ENCODE results near the gene KLF2.
A peak's percentile ranks its signal among the peaks of the same experiment; 100 is the strongest.

Gene KLF2

DNA sequence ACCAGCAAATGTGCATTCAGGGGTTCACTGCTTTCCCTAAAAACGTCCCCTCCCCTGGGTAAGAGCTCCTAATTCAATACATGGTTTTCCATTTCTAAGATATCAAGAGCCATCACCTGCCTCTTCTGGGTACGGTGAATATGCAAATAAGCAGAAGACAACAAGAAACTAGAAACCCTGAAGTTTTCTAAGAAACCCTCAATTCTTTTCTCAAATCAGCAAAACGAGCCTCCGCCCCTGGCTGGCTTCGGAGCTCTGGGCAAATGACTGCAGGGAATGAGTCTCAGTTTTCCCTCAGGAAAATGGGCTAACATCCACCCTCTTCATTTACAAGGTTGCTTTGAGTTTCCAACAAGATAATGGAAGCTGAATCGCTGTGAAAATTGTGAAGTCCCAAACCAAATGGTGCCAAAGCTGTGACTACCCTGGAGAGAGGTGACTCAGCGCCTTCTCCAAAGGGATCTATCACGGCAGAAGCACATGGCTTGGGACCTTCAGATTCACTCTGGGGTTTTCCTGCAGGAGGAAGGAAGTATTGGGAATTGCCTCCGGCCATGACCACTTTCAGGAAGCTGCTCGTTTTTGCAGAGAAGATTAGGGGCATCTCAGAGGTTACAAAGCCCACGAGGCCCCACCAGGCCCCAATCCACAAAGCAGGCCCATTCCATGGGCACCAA lies 26.6 kb downstream of the KLF2 start:
- H3K4me1 ChIP-seq (ENCODE audit: control insufficient read depth, insufficient read depth, low read length), result peaks cover 6% of the 10 kb centered on the region
- peaks cover 3% of the 10 kb centered on the region; the same call in 1 of the 2 replicates for H3K36me3 ChIP-seq (ENCODE audit: control insufficient read depth, insufficient read depth, low read length)
- H3K4me3 ChIP-seq (ENCODE audit: low read depth, low read length), result no peak overlapping the region
- H3K27me3 ChIP-seq (ENCODE audit: control insufficient read depth, insufficient read depth, low read length), result no peaks in the 10 kb centered on the region
- H3K27ac ChIP-seq (ENCODE audit: low read depth, low read length), result peak overlapping the region; percentile 59; the same call in 1 of the 2 replicates
- peak overlapping the region; percentile 36 for H3K9ac ChIP-seq (ENCODE audit: low read length)
- no peaks in the 10 kb centered on the region for H3K9me3 ChIP-seq (ENCODE audit: control insufficient read depth, insufficient read depth, low read depth, low read length)

DNA sequence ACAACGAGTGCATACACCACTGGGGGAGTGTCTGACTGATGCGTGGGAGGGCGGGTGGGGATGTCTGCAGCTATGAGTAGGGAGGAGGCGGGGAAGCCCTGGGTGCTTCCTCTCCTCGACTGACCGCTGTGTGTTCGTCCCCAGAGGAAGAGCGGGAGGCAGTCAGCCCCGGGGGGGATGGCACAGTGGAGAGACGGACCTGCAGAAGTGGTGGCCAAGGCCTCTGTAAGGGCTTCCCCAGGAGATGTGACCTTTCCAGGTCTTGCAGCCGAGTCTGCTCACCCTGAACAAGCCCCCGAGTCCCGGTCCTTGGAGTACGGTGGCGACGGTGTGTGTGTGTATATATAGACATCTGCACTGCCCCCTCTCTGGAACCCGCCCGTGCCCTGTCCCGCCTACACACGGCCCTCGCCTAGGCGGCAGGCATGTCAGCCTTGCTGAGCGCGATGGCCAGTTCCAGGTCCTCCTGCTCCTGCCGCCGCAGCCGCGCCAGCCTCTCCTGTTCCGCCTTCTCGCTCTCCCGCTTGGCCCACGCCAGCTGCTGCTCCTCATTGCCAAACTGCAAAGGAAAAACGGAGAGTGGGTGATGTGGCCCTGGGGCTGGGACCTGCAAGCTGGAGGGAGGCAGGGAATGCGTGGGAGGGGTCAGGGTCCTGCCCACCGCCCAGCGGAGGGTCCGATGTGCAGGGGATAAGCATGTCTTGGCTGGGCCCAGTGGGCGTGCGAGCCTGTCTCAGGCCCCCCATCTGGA lies 30.8 kb downstream of the KLF2 start:
- H3K27ac ChIP-seq (ENCODE audit: low read depth, low read length), result no peak overlapping the region
- H3K4me3 ChIP-seq (ENCODE audit: low read depth, low read length), result no peak overlapping the region
- peaks cover 6% of the 10 kb centered on the region for H3K4me1 ChIP-seq (ENCODE audit: control insufficient read depth, insufficient read depth, low read length)
- H3K36me3 ChIP-seq (ENCODE audit: control insufficient read depth, insufficient read depth, low read length), result peaks cover 18% of the 10 kb centered on the region
- H3K9ac ChIP-seq (ENCODE audit: low read length), result no peak overlapping the region
- no peaks in the 10 kb centered on the region for H3K9me3 ChIP-seq (ENCODE audit: control insufficient read depth, insufficient read depth, low read depth, low read length)
- H3K27me3 ChIP-seq (ENCODE audit: control insufficient read depth, insufficient read depth, low read length), result no peaks in the 10 kb centered on the region

DNA sequence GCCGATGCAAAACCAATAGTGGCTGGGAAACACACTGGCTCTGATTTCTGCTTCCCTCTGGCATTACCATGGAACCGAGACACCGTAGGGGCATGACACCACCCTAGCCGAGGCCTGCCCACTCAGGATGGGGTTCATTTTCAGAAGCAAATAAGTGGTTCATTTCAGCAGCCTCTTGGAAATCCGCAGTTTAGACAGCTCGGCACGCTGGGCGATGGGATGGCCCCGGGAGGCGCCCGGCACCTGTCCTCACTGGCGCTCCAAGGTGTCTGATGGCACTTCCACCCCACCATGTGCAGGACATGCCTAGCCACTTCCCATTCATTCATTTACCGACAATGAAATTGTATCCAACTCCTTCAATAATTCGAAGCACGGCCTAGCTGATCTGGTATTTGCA lies 33.8 kb downstream of the KLF2 start:
- no peak overlapping the region for H3K9ac ChIP-seq (ENCODE audit: low read length)
- no peaks in the 10 kb centered on the region for H3K9me3 ChIP-seq (ENCODE audit: control insufficient read depth, insufficient read depth, low read depth, low read length)
- peaks cover under 1% of the 10 kb centered on the region; the same call in 1 of the 2 replicates for H3K4me1 ChIP-seq (ENCODE audit: control insufficient read depth, insufficient read depth, low read length)
- no peaks in the 10 kb centered on the region for H3K27me3 ChIP-seq (ENCODE audit: control insufficient read depth, insufficient read depth, low read length)
- H3K4me3 ChIP-seq (ENCODE audit: low read depth, low read length), result no peak overlapping the region
- H3K36me3 ChIP-seq (ENCODE audit: control insufficient read depth, insufficient read depth, low read length), result peaks cover 22% of the 10 kb centered on the region
- H3K27ac ChIP-seq (ENCODE audit: low read depth, low read length), result no peak overlapping the region

DNA sequence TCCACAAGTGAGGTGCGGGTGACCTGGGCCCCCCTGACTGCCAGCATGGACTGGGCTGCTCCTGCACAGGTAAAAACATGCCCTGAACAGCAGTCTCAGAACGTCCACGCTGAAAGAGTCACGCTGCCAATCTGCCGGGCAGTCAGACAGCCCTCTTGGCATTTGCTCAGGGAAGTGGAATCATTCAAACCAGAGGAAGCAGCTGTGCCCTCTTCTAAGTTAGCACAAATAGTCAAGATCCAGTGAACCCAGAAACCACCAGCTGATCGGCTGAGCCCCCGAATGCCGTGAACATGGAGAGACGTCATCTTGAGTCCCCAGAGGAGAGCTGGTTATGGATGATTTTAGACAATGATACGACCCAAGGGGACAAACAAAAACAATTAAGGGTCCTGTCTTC lies 34.4 kb downstream of the KLF2 start:
- H3K9ac ChIP-seq (ENCODE audit: low read length), result no peak overlapping the region
- peaks cover 22% of the 10 kb centered on the region for H3K36me3 ChIP-seq (ENCODE audit: control insufficient read depth, insufficient read depth, low read length)
- H3K27ac ChIP-seq (ENCODE audit: low read depth, low read length), result no peak overlapping the region
- peaks cover 7% of the 10 kb centered on the region; the same call in 1 of the 2 replicates for H3K4me1 ChIP-seq (ENCODE audit: control insufficient read depth, insufficient read depth, low read length)
- no peak overlapping the region for H3K4me3 ChIP-seq (ENCODE audit: low read depth, low read length)
- no peaks in the 10 kb centered on the region for H3K27me3 ChIP-seq (ENCODE audit: control insufficient read depth, insufficient read depth, low read length)
- no peaks in the 10 kb centered on the region for H3K9me3 ChIP-seq (ENCODE audit: control insufficient read depth, insufficient read depth, low read depth, low read length)

DNA sequence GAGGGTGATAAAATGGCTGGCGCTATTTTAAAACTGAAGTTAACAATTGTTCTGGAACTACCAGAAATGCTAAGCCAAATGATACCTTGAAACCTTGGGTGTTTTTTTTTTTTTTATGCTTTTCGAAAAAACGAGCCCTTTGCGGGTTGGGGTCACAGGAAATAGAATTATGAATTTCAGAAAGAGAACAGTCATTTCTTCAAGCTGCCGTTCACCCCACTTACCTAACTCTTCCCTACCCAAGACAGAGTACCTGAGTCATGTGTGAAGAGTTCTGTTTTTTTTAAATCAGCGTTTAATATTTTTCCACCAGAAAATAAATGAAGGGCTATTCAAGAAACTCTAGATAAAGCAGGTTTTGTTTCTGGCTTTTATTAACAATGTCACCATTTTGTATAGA lies 35.3 kb downstream of the KLF2 start:
- no peaks in the 10 kb centered on the region for H3K9me3 ChIP-seq (ENCODE audit: control insufficient read depth, insufficient read depth, low read depth, low read length)
- peaks cover 22% of the 10 kb centered on the region for H3K36me3 ChIP-seq (ENCODE audit: control insufficient read depth, insufficient read depth, low read length)
- H3K9ac ChIP-seq (ENCODE audit: low read length), result no peak overlapping the region
- peaks cover 9% of the 10 kb centered on the region; the same call in 1 of the 2 replicates for H3K4me1 ChIP-seq (ENCODE audit: control insufficient read depth, insufficient read depth, low read length)
- H3K4me3 ChIP-seq (ENCODE audit: low read depth, low read length), result no peak overlapping the region
- no peaks in the 10 kb centered on the region for H3K27me3 ChIP-seq (ENCODE audit: control insufficient read depth, insufficient read depth, low read length)
- no peak overlapping the region for H3K27ac ChIP-seq (ENCODE audit: low read depth, low read length)

DNA sequence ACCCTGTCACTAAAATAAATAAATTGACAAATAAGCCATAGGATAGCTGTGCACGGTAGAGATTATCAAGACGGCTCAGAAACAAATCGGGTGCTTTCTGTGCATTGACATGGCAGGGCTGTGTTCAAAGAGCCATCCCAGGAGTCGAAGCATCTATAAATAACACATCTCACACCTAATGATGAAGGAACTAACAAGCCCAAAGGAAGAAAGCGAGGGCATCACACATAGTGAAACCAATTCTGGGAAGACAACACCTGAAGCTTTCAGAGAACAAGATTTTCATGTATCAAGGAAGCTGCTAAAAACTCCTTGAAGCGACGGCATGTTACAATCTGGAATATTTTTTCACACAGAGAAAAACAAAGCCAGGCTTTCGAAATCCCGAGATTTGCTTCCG lies 36.1 kb downstream of the KLF2 start:
- Histone ChIP-seq H3K27ac (ENCODE audit: low read depth, low read length) (no peak overlapping the region), H3K27me3 (ENCODE audit: control insufficient read depth, insufficient read depth, low read length) (no peaks in the 10 kb centered on the region), H3K9ac (ENCODE audit: low read length) (no peak overlapping the region), H3K4me1 (ENCODE audit: control insufficient read depth, insufficient read depth, low read length) (peaks cover 9% of the 10 kb centered on the region; the same call in 1 of the 2 replicates), H3K4me3 (ENCODE audit: low read depth, low read length) (no peak overlapping the region), H3K36me3 (ENCODE audit: control insufficient read depth, insufficient read depth, low read length) (peaks cover 20% of the 10 kb centered on the region), H3K9me3 (ENCODE audit: control insufficient read depth, insufficient read depth, low read depth, low read length) (no peaks in the 10 kb centered on the region)

DNA sequence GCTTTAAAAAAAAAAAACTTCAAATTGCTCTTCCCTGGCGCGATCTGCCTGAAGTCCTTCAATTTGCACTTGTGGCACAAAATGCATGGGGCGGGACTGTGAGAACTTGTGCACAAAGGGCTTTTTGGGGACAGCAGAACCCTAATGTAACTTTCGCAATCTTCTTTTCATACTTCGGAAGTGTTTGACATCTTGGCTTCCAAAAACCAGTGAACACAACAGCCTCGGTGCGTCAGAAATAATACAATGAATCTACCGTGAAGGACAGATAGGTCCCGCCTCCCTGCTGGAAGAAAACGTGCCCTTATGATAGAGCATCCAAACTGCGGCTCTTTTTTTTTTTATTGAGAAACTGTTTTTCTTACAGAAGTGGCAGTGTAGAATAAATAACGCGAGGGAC lies 36.6 kb downstream of the KLF2 start:
- Histone ChIP-seq H3K27me3 (ENCODE audit: control insufficient read depth, insufficient read depth, low read length) (no peaks in the 10 kb centered on the region), H3K36me3 (ENCODE audit: control insufficient read depth, insufficient read depth, low read length) (peaks cover 22% of the 10 kb centered on the region), H3K27ac (ENCODE audit: low read depth, low read length) (no peak overlapping the region), H3K4me1 (ENCODE audit: control insufficient read depth, insufficient read depth, low read length) (peaks cover 11% of the 10 kb centered on the region; the same call in 1 of the 2 replicates), H3K9me3 (ENCODE audit: control insufficient read depth, insufficient read depth, low read depth, low read length) (no peaks in the 10 kb centered on the region), H3K9ac (ENCODE audit: low read length) (no peak overlapping the region), H3K4me3 (ENCODE audit: low read depth, low read length) (no peak overlapping the region)

DNA sequence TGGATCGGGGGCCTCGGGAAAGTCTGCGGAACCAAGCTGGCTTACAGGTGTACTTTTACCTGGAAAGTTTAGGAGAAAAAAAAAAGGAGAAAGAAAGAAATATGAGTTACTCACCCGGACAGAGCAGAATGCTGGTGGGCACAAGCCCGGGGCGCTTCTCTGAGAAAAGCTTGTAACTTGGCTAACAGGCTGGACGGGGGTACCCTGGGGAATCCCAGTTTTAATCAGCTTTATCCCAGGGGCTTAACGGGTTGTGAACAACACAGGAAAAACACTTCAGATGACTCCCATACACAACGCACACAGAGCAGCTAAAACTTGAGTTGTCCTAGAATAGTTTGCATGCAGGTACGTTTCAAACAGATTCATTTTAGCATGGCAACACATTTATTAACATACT lies 37.3 kb downstream of the KLF2 start:
- Histone ChIP-seq H3K9ac (ENCODE audit: low read length) (no peak overlapping the region), H3K36me3 (ENCODE audit: control insufficient read depth, insufficient read depth, low read length) (peaks cover 22% of the 10 kb centered on the region), H3K27ac (ENCODE audit: low read depth, low read length) (no peak overlapping the region), H3K4me3 (ENCODE audit: low read depth, low read length) (no peak overlapping the region), H3K9me3 (ENCODE audit: control insufficient read depth, insufficient read depth, low read depth, low read length) (no peaks in the 10 kb centered on the region), H3K27me3 (ENCODE audit: control insufficient read depth, insufficient read depth, low read length) (no peaks in the 10 kb centered on the region), H3K4me1 (ENCODE audit: control insufficient read depth, insufficient read depth, low read length) (peaks cover 12% of the 10 kb centered on the region)

DNA sequence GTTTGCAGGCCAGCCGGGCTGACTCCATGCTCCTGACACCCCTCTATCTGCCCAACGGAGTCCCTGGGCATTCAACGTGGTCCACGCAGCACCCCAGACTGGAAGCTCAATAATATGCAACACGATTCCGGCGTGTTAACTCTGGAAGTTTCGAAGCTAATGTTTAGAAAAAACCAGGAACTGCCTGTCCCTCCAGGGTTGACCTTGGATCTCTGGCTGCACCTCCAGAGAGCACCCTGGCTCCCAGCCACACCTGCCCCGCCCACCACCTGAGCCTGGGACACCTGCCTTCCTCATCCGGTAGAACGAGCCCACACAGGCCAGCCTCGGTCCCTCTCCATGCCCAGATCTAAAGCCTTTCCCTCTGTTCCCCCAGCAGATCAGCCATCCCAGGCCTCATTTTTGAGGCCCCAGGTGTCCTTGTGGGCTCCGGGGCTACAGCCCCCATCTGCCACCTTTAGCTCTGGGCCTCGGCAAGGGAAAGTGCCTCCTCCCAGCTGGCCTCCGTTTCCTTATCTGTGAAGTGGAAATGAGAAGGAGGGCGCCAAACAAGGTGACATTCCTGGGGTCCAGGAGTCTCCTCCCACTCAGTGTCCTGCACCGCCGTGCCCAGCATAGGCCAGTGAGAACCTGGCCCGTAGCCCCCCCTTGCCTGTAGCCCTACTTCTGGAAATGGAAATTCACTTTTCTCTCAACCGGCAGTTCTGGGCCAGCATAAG lies 38.7 kb downstream of the KLF2 start:
- Histone ChIP-seq H3K9me3 (ENCODE audit: control insufficient read depth, insufficient read depth, low read depth, low read length) (no peaks in the 10 kb centered on the region), H3K27ac (ENCODE audit: low read depth, low read length) (no peak overlapping the region), H3K4me3 (ENCODE audit: low read depth, low read length) (no peak overlapping the region), H3K4me1 (ENCODE audit: control insufficient read depth, insufficient read depth, low read length) (peaks cover 12% of the 10 kb centered on the region), H3K9ac (ENCODE audit: low read length) (no peak overlapping the region), H3K36me3 (ENCODE audit: control insufficient read depth, insufficient read depth, low read length) (peaks cover 20% of the 10 kb centered on the region), H3K27me3 (ENCODE audit: control insufficient read depth, insufficient read depth, low read length) (no peaks in the 10 kb centered on the region)

DNA sequence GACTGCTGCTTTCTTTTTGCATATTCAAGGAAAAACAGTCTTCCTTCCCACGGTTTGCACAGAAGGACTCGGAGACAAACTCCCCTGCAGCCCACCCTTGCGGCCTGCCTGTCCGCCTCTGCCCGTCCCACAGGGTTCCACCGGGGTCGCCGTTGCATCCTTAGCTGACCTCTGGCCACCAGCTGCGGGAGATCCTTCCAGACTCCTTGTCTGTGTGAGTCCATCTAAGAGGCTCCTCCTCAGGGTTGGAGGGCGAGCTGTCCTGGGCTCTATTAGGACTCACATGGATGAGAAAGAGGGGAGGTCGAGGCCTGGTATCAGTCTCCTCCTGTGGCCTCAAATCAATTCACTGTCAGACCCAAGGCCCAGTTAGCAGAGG lies 39.2 kb downstream of the KLF2 start:
- Histone ChIP-seq H3K36me3 (ENCODE audit: control insufficient read depth, insufficient read depth, low read length) (peaks cover 17% of the 10 kb centered on the region), H3K27ac (ENCODE audit: low read depth, low read length) (no peak overlapping the region), H3K4me3 (ENCODE audit: low read depth, low read length) (no peak overlapping the region), H3K9ac (ENCODE audit: low read length) (no peak overlapping the region), H3K27me3 (ENCODE audit: control insufficient read depth, insufficient read depth, low read length) (no peaks in the 10 kb centered on the region), H3K9me3 (ENCODE audit: control insufficient read depth, insufficient read depth, low read depth, low read length) (no peaks in the 10 kb centered on the region), H3K4me1 (ENCODE audit: control insufficient read depth, insufficient read depth, low read length) (peaks cover 12% of the 10 kb centered on the region)

Data from HUES6 (cell line).